GM18508 (cell line): ENCODE measurements around the gene RPS3.
"Not testable (repeated sequence)": the region's sequence is repeated elsewhere in the genome, so short reads cannot be mapped to it uniquely, and the experiment has no call there.

Source experiments
- ATAC-seq: cut with Tn5 transposase; IDR thresholded peaks from one replicate; pipeline ENCODE4 v1.9.1; 2021; ENCODE audit warnings: moderate number of reproducible peaks; ENCODE audit not compliant: insufficient read depth, unreplicated experiment

Gene RPS3

DNA sequence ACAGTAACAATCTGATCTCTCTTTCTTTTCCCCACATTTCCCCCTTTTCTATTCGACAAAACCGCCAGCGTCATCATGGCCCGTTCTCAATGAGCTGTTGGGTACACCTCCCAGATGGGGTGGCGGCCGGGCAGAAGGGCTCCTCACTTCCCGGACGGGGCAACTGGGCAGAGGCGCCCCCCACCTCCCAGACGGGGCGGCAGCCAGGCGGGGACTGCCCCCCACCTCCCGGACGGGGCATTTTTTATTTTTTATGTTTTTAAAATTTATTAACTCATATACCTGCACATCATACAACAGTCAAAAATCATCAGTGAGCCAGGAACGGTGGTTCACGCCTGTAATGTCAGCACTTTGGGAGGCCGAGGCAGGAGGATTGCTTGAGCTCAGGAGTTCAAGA, 20.5 kb upstream of the RPS3 start:
- not testable (repeated sequence) for ATAC-seq

GRCh38 chr11:75380245-75380644, 19.1 kb upstream of the RPS3 start:
- no peak for ATAC-seq

DNA sequence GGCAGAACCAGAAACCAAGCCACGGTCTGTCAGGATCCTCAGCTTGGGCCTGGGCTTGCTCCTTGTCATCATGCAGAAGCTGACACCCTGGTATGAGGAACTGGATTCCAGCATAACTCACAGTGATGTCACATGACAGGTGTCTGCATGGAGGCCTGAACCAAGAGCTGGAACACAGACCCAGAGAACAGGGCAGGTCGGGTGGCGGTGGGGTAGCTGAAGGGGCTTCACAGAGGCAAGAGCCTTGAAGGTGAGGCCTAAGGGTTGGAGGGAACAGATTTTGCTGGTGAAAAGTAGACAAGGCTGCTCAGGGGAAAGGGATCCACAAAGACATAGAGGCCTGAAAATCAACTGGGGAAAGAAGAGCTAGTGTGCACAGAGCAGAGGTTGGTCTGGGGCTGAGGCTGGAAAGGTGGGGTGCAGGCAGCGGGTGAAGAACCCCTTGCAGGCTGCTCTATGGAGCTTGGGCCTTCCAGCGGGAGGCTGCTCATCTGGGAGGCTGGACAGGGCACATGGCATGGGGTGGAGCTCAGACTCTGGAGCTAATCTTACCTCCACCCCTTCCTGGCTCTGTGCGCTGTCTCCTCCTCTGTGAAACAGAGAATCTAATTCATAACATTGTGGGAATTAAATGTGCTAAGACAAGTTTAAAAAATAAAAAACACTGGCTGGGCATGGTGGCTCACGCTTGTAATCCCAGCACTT, 18.4 kb upstream of the RPS3 start:
- no peak for ATAC-seq

- no peak for ATAC-seq
Measured at GRCh38 chr11:75383246-75383645, 16.1 kb upstream of the RPS3 start.

DNA sequence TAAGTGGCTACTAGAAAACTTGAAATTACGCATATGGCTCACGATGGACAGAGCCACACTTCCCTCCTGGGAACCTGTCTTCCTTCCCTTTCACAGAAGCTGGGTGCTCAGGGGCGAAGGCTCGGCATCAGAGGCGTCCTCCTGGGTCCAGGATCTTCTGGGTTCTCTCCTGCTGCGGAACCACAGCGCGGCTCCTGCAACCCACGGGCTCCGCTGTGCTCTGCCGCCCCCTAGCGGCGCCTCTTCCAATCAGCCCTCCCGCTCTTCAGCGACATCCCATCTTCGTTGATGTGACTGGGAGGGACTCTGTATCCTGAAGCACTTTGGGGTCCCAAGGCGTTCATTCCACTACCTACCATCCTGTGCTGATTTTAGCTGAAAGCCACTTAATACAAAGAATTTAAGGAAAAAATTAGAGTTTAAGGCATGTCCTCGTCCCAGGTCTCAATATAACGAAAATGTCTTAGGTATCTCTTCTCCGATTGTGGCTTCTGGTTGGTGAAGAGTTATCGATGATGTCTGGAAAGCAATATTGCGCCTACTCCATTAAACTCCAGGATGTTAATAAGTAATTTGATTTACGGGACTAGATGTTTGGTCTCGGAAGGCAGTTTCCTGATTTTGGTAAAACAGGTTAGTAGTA, 14.8 kb upstream of the RPS3 start:
- no peak for ATAC-seq

GRCh38 chr11:75386942-75387630, 12.2 kb upstream of the RPS3 start:
- no peak for ATAC-seq

DNA sequence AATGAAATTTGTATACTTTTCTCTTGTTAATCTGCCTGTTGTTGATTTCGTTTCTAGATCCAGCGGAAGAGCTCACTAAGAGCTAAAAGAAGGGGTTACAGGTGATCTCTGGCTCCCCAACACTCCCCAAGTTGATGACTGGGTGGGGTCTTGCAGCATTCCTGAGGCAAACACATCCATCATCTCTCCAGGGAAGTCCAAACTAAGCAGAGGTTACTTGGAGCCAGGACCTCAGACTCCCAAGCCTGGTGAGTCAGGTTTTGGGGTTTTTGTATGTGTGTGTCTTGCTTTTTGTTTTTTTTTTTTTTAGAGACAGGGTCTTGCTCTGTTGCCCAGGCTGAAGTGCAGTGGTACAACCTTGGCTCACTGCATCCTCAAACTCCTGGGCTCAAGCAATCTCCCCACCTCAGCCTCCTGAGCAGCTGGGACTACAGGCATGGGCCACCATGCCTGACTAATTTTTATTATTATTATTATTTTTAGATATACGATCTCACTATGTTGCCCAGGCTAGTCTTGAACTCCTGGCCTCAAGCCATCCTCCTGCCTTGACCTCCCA, 11.5 kb upstream of the RPS3 start:
- no peak for ATAC-seq

DNA sequence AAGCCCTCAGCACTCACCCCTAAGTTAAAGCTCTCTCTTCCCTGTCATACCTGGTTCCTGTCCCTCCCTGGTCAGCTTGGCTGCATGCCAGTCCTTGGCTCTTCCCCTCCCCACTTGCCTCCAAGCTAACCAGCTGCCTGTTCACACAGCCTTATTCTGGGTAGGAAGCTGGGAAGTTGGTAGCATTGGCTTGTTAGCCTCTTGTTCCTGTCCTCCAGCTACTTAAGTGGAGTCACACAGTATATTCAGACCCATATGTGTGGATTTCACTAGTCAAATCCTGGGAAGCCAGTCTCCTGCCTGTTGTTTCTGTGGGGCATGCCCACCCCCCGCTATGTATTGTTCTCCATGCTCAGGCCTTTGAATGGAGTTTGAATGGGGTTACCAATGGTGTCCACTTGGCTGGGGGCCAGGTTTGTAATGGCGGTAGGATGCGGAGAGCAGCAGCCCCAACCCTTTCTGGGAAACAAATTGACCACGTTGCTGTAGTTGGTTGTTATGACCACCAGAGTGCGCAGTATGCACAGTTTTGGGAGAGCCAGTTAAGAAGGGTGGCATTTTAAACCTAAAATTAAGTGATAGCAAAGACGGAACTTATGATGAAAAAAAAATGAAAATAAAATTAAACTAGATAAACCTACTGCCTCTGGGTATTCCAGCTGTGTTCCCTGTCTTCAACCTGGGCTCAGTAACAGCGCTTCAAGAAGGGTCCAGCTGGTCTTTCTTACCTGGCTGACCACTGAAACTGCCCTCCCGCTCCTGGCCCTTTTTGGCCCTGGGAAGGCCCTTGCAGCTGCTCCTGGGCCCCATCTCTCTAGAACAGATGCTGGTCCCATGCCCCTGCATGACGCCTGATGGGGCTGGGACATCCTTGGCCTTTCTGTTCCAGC, 10.7 kb upstream of the RPS3 start:
- no peak for ATAC-seq

GRCh38 chr11:75389276-75389605, 10.1 kb upstream of the RPS3 start:
- no peak for ATAC-seq

- ATAC-seq = no peak
Measured at GRCh38 chr11:75389925-75390324, 9.4 kb upstream of the RPS3 start.

DNA sequence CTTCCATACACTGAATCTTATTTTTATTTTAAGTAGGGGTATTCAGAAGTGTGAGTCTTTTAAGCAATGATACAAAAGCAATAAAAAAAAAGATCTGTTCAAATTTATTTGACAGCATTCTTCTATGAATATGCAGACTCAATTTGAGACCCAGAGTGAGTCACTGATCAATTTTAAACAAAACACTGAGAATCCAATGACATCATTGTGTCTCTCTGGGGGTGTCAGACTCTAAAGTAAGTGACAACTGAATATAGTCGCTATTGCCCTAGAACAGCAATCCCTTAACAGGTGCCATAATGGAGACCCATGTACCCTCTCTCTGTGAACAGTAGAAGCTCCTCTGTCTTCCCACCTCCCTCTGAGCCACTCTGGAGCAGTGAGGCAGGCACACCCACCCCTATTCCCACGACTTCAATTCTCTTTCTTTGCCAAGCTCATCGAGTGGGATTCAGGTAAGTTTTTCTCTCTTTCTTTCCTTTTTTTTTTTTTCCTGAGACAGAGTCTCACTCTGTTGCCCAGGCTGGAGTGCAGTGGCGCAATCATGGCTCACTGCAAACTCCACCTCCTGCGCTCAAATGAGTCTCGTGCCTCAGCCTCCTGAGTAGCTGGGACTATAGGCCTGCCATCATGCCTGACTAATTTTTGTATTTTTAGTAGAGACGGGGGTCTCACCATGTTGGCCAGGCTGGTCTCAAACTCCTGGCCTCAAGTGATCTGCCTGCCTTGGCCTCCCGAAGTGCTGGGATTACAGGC, 5.1 kb upstream of the RPS3 start:
- ATAC-seq = no peak

- no peak for ATAC-seq
Measured at GRCh38 chr11:75398906-75399305, 412 bp upstream of the RPS3 start.

- ATAC-seq = no peak
Measured at GRCh38 chr11:75400146-75400865, 988 bp downstream of the RPS3 start.

DNA sequence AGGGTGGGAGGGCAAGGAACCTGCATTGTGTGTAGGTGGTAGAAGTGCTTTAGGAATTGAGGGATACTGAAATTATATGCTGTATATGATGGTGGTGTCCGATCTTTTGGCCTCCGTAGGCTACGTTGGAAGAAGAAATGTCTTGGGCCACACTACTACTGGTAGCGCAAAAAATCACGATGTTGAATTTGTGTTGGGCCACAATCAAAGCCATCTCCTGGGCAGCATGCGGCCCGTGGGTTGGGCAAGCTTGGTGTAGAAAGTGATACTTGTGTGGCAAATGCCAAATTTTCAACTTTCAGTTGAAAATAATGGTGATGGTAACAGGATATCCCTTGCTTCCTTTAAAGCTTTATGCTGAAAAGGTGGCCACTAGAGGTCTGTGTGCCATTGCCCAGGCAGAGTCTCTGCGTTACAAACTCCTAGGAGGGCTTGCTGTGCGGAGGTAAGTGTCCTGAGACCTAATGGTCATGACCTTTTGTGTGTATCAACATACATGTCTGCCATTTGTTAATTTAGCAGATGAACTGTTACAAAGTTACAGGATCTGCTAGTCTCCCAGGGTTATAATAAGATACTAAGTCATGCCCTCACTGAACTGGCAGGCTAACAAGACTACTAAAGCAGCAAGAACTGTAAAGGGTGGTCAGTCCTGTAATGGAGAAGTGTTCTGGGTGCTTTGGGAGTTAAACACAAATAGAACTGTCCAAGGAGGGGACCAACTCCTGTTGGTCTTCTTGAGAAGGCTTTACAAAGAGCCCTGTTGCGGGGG, 2.9 kb downstream of the RPS3 start:
- ATAC-seq = no peak

DNA sequence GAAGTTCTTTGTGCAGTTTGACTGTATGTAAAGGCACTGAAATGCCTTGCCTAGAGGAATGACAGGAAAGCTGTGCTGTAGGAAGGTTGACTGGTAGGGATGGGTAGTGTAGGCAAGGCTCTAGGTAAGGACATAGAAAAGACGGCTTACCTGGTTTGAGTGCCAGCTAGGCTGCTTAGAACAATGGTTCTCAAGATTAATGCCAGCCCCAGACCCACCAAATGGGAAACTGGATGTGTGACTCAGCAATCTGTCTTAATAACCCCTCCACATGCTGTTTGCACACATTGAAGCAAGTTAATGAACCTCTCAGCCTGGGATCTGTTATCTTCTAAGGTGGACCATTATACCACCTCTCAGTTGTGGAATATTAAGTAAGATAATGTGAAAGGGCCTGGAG, 3.7 kb downstream of the RPS3 start:
- ATAC-seq = no peak

- ATAC-seq = no peak
Measured at GRCh38 chr11:75403983-75404658, 4.8 kb downstream of the RPS3 start.

DNA sequence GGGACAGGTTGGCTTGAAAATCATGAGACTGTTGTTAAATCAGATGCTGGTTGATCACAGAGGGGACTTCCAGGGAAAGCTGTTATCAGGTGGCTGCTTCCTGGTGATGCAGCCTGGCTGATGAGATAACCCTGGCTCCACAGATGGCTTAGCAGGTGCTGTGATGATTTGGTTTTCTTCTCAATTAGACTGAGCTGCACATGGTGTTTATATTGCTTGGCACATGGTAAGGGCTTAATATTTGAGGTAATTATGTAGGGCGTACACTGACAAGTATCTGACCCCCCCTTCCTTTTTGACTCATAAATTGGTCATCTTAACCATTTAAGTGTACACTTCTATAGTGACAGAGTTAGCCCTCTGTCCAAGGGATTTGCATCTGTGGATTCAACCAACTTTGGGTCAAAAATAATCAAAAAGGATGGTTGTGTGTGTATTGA, 7.0 kb downstream of the RPS3 start:
- no peak for ATAC-seq

DNA sequence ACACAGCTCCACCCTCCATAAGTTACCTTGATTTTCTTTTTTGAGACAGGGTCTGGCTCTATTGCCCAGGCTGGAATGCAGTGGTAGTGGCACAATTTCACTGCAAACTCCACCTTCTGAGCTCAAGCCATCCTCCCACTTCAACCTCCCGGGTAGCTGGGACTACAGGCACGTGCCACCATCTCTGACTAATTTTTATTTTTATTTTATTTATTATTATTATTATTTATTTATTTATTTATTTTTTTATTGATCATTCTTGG, 9.6 kb downstream of the RPS3 start:
- no peak for ATAC-seq
